Stimulated activated naive B cell treated with anti-CD40 and anti-IgM and Interleukin-4, amounts not matched to agents 10 μg/mL and 1 μg/mL and 100 μg/mL, for 72 hours (primary cell): Measurements from ENCODE around the gene SCCPDH.

Source experiments
- ATAC-seq, 2 donors: fragments of 150-1000 bp; cut with Tn5 transposase; replicated peaks; 2 replicates each; pipeline ENCODE4 v1.10.0; 2021; ENCODE audit warnings: moderate library complexity in 1 of 2
- DNase-seq: peaks from one replicate; pipeline ENCODE4 v3.0.0; 2021
- H3K27ac Mint-ChIP-seq: one replicate; pipeline ENCODE4 v1.8.0; 2022; ENCODE audit warnings: mild to moderate bottlenecking, mixed read lengths
- H3K27me3 Mint-ChIP-seq, 2 donors: one replicate each; pipeline ENCODE4 v1.8.0; 2022; ENCODE audit warnings: mixed read lengths in 2 of 2
- H3K36me3 Mint-ChIP-seq, 2 donors: one replicate each; pipeline ENCODE4 v1.8.0; 2022; ENCODE audit warnings: mixed read lengths in 2 of 2, mild to moderate bottlenecking in 1 of 2
- H3K4me1 Mint-ChIP-seq, 2 donors: one replicate each; pipeline ENCODE4 v1.8.0; 2022; ENCODE audit warnings: mixed read lengths in 2 of 2, mild to moderate bottlenecking in 1 of 2
- H3K4me3 Mint-ChIP-seq, 2 donors: one replicate each; pipeline ENCODE4 v1.8.0; 2022; ENCODE audit warnings: mild to moderate bottlenecking in 2 of 2, mixed read lengths in 2 of 2, moderate library complexity in 1 of 2
- H3K9me3 Mint-ChIP-seq, 2 donors: one replicate each; pipeline ENCODE4 v1.8.0; 2022; ENCODE audit warnings: mixed read lengths in 2 of 2, mild to moderate bottlenecking in 1 of 2

Gene SCCPDH

DNA sequence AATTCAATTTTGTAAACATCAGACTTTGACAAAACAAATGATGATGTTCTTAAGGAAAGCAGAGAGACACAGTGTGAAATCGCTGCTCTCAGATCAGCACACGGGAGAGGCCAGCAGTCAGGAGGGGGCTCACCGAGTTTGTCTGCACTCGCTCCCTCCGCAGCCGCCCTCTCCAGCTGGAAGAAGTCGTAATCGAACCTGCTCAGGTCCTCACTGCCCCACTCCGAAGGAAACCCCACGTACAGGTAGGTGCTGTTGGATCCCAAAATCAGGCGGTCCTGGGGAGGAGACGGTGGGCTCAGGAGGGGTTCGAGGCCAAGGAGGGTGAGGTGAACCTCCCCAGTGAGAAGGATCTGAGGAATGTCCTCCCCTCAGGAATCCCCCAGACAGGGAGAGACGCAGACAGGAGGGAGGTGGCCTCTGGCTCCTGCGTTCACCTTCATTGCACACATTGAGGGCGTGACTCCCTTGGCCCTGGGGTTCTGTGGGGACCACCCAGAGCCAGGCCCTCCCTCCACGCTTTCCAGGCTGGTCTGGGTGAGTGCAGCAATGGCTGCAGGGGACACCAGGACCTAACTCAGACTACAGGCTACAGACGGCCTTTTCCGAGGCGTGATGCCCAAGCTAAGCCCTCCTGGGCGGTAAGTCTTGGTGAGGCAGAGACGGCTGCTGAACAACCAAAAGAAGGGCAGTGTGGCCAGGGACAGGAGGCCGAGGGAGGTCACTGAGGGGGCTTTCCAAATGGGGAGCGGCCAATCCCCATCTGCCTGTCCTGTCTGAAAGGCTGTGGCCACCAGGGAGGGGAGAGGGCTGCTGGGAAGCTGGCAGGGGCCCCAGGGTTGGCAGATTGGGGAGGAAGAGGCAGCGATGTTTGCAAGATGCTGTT, 65.5 kb downstream of the SCCPDH start:
- Mint-ChIP-seq H3K27ac (no peak overlapping the region), H3K4me3 (no peak overlapping the region), H3K4me1 (peaks cover 2 to 4% of the 10 kb centered on the region in 2 donors), H3K9me3 (peaks cover 3 to 4% of the 10 kb centered on the region in 2 donors), H3K36me3 (peaks cover 2 to 3% of the 10 kb centered on the region in 2 donors), H3K27me3 (peaks cover 28 to 38% of the 10 kb centered on the region in 2 donors)
- ATAC-seq, result no peak
- no peak for DNase-seq

DNA sequence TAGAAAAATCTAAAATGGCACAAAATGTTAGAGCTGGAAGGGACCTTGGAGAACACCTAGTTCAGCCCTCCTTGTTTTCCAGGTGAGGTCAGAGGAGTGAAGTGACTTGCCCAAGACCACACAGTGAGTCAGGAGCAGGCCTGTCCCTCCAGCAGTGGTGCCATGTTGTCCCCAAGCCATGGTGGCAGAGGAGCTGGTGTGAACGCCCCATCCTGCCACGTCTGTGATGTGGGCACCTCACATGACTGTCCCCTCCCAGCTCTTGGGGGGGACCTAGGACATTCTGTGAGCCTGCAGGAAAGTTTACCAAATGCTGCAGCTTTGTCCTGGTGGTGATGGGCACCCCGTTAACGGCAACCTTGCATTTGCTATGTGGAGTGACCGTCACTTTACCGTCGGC, 66.2 kb downstream of the SCCPDH start:
- H3K4me1 Mint-ChIP-seq, result no peaks in the 10 kb centered on the region
- no peak overlapping the region for H3K27ac Mint-ChIP-seq
- peaks cover 3 to 4% of the 10 kb centered on the region in 2 donors for H3K9me3 Mint-ChIP-seq
- DNase-seq, result no peak
- H3K27me3 Mint-ChIP-seq, result peaks cover 28 to 31% of the 10 kb centered on the region in 2 donors
- no peak overlapping the region for H3K4me3 Mint-ChIP-seq
- peaks cover 2 to 3% of the 10 kb centered on the region in 2 donors for H3K36me3 Mint-ChIP-seq
- no peak for ATAC-seq

DNA sequence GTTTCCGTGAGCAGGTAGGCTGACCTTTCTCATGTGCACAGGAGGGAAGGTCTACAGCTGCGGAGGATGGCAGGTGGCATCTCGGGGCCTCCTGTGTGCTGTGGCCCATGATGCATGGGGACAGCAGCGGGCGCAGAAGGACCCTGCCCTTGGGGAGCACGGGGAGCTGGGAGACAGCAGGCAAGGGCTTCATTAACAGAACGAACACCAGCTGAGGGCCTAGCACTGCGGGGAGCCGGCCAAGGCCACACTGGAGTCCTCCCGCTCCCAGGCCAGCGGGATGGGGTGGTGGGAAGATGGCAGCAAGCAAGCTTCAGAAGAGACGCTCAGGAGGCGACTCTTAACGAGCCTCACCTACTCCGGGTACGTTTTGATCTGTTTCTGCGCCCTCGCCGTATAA, 66.6 kb downstream of the SCCPDH start:
- H3K27ac Mint-ChIP-seq, result no peak overlapping the region

GRCh38 chr1:246791303-246791918, 67.2 kb downstream of the SCCPDH start:
- no peak for ATAC-seq
- H3K36me3 Mint-ChIP-seq, result no peaks in the 10 kb centered on the region
- no peak overlapping the region for H3K4me3 Mint-ChIP-seq
- no peak overlapping the region for H3K27ac Mint-ChIP-seq
- peaks cover 25 to 28% of the 10 kb centered on the region in 2 donors for H3K27me3 Mint-ChIP-seq
- no peaks in the 10 kb centered on the region for H3K9me3 Mint-ChIP-seq
- DNase-seq, result no peak
- H3K4me1 Mint-ChIP-seq, result no peaks in the 10 kb centered on the region

More for the DNA sequence above, 66.6 kb downstream of the SCCPDH start:
- H3K36me3 Mint-ChIP-seq, result peaks cover 0 to under 1% of the 10 kb centered on the region in 2 donors
- H3K9me3 Mint-ChIP-seq, result peaks cover under 1 to 1% of the 10 kb centered on the region in 2 donors
- ATAC-seq, result no peak
- H3K4me1 Mint-ChIP-seq, result no peaks in the 10 kb centered on the region
- DNase-seq, result no peak
- no peak overlapping the region for H3K4me3 Mint-ChIP-seq
- H3K27me3 Mint-ChIP-seq, result peaks cover 27 to 28% of the 10 kb centered on the region in 2 donors

- no peak overlapping the region for H3K27ac Mint-ChIP-seq
- no peaks in the 10 kb centered on the region for H3K36me3 Mint-ChIP-seq
- DNase-seq, result no peak
- H3K4me3 Mint-ChIP-seq, result no peak overlapping the region
- H3K4me1 Mint-ChIP-seq, result no peaks in the 10 kb centered on the region
- H3K27me3 Mint-ChIP-seq, result peaks cover 25 to 28% of the 10 kb centered on the region in 2 donors
- no peaks in the 10 kb centered on the region for H3K9me3 Mint-ChIP-seq
- no peak for ATAC-seq
Observed at GRCh38 chr1:246792603-246793002, 68.4 kb downstream of the SCCPDH start.

GRCh38 chr1:246793356-246793896, 69.2 kb downstream of the SCCPDH start:
- Mint-ChIP-seq H3K4me1 (no peaks in the 10 kb centered on the region), H3K27ac (peak overlapping the region; percentile 56), H3K27me3 (peaks cover 24 to 26% of the 10 kb centered on the region in 2 donors), H3K9me3 (no peaks in the 10 kb centered on the region), H3K36me3 (no peaks in the 10 kb centered on the region), H3K4me3 (no peak overlapping the region)
- DNase-seq, result no peak
- ATAC-seq, result no peak

GRCh38 chr1:246794048-246794827, 70.0 kb downstream of the SCCPDH start:
- Mint-ChIP-seq H3K27me3 (peaks cover 18 to 22% of the 10 kb centered on the region in 2 donors), H3K4me3 (no peak overlapping the region), H3K36me3 (no peaks in the 10 kb centered on the region), H3K27ac (no peak overlapping the region), H3K4me1 (no peaks in the 10 kb centered on the region), H3K9me3 (no peaks in the 10 kb centered on the region)
- ATAC-seq (no peak), DNase-seq (no peak)

GRCh38 chr1:246794828-246795671, 70.8 kb downstream of the SCCPDH start:
- H3K4me3 Mint-ChIP-seq, result no peak overlapping the region
- H3K36me3 Mint-ChIP-seq, result no peaks in the 10 kb centered on the region
- peaks cover 10 to 15% of the 10 kb centered on the region in 2 donors for H3K27me3 Mint-ChIP-seq
- no peak overlapping the region for H3K27ac Mint-ChIP-seq
- H3K9me3 Mint-ChIP-seq, result no peaks in the 10 kb centered on the region
- no peak for ATAC-seq
- H3K4me1 Mint-ChIP-seq, result no peaks in the 10 kb centered on the region
- DNase-seq, result no peak

DNA sequence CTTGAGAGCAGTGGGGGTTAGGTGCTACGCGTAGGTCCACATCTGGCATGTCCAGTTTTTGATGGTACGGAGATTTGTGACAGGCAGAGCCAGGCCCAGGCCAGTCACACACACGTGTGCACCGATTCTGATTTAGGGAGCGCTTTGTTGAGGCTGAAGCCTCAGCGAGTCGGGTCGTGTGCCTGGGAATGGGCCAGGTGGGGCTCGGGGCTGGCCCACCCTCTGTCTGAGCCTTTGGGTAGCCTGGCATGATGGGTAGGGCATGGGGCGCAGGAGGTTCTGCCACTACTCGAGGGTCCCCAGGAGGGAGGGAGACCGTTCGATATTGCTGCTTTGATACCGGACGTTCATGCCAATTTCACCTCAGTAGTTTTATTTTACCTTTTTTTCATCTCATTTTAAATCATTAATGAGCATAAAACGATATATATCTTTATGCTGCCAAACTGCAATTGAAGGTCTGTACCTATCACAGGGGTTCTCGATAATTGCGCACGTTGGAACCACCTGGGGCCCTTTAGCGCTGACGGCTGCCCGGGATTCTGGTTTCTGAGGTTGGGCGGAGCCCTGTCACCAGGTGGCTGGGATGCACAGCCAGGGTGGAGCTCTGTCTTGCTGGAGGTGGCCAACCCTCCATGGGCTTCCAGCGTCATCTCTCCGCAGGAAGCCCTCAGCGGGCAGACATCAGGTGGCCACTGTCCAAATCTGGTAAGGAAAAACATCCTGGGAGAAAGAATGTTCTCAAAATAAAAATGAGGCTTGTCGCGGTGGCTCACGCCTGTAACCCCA, 71.9 kb downstream of the SCCPDH start:
- DNase-seq (no peak), ATAC-seq (no peak)
- Mint-ChIP-seq H3K36me3 (no peaks in the 10 kb centered on the region), H3K4me3 (no peak overlapping the region), H3K27me3 (peaks cover 4 to 6% of the 10 kb centered on the region in 2 donors), H3K4me1 (no peaks in the 10 kb centered on the region), H3K27ac (no peak overlapping the region), H3K9me3 (no peaks in the 10 kb centered on the region)

GRCh38 chr1:246797157-246797556, 72.9 kb downstream of the SCCPDH start:
- ATAC-seq (no peak), DNase-seq (no peak)
- Mint-ChIP-seq H3K4me3 (no peak overlapping the region), H3K36me3 (no peaks in the 10 kb centered on the region), H3K4me1 (no peaks in the 10 kb centered on the region), H3K9me3 (no peaks in the 10 kb centered on the region), H3K27ac (no peak overlapping the region), H3K27me3 (peaks cover 4 to 6% of the 10 kb centered on the region in 2 donors)

DNA sequence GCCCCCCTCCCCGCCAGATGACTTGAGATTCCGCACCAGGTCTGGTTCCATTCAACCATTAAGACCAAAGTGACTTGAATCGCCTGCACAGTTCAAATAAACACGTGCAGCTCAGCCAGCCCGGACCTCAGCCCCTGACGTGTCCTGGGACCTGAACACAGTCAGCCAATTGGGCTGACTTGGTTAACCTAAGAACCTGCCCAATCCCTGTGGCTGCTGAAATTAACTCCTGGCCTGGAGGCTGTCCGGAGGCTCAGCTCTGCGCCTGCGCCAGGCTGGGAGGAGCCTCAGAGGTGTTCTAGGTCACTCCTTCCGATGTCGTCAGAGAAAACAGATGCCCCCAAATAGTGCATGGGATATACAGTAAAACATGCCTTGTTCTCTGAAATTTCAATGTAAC, 73.4 kb downstream of the SCCPDH start:
- Mint-ChIP-seq H3K36me3 (no peaks in the 10 kb centered on the region), H3K4me1 (no peaks in the 10 kb centered on the region), H3K4me3 (no peak overlapping the region), H3K9me3 (no peaks in the 10 kb centered on the region), H3K27ac (no peak overlapping the region), H3K27me3 (peaks cover 4 to 6% of the 10 kb centered on the region in 2 donors)
- DNase-seq (no peak), ATAC-seq (no peak)

GRCh38 chr1:246798107-246798506, 73.9 kb downstream of the SCCPDH start:
- no peaks in the 10 kb centered on the region for H3K4me1 Mint-ChIP-seq
- ATAC-seq (no peak), DNase-seq (no peak)
- H3K27ac Mint-ChIP-seq, result no peak overlapping the region
- H3K36me3 Mint-ChIP-seq, result no peaks in the 10 kb centered on the region
- no peak overlapping the region for H3K4me3 Mint-ChIP-seq
- peaks cover 0 to 2% of the 10 kb centered on the region in 2 donors for H3K9me3 Mint-ChIP-seq
- peaks cover 3% of the 10 kb centered on the region in 2 donors for H3K27me3 Mint-ChIP-seq
